GM11168 (cell line): ENCODE results near the gene TSPAN9.

Experiments
- in situ Hi-C: fragments of 300-500 bp; cut with MboI; formaldehyde crosslinking; loops from one replicate; pipeline ENCODE4 v1.12.0; 2022; ENCODE audit warnings: low sequenced_read_pairs; ENCODE audit not compliant: unreplicated experiment

The TSPAN9 gene

GRCh38 chr12:3330976-3331510, 253.9 kb downstream of the TSPAN9 start:
- in situ Hi-C loops = no loop called here

DNA sequence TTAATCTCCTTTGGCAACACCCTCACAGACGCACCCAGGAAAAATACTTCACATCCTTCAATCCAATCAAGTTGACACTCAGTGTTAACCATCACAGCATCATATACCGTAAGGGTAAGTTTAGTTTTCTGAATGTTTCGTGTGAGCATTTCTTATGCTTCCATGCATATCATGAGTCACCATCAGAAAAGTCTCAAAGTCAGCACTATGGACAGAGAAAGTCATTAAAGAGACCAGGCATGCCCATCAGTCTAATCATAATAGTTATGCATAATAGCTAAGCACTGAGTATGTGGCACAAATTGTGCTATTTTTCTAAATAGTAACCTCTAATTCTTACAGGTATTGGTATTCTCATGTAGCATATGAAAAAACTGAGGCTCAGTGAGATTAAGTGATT, 255.0 kb downstream of the TSPAN9 start:
- in situ Hi-C loops = no loop called here

DNA sequence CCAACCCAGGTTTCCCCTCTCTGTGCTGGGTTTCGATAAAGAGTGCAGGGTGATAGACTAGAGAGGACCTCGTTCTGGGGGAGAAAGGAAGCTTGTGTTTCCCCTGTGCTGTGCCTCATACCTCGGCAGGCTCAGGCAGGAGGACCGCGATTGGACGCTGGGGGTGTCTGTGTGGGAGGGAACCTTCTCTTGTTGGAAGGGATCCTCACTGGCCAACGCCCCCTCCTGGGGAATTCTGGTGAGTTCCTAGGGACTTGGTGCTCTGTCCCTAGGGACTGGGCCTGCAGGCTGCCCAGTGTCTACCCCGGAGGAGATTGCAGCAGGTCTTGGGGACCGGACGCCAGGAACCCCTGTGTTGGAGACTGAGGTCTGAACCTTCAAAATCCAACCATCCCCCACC, 256.4 kb downstream of the TSPAN9 start:
- in situ Hi-C loops = no loop called here

DNA sequence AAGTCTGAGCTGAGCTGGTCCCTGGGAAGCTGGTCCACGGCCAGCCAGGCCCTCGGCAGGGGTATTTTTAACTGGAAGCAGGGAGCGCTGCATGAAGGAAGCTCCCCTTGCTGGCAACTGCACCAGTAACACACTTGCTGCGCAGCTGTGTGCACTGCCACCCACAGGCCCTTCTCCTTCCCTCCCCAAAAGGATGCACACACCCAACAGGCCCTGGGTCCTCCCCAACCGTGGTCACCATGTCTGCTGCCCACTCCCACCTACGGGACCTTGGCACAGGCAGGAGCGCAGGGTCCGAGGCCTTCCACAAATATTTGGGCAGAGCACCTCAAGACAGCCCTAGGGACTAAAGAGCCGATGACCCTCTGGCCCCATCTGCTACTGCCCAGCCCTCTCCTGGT, 256.8 kb downstream of the TSPAN9 start:
- in situ Hi-C loops = no loop called here

GRCh38 chr12:3335078-3335487, 257.9 kb downstream of the TSPAN9 start:
- in situ Hi-C loops = no loop called here
